HL-60 (cell line): Measurements from ENCODE around the gene ARHGAP26.

Source experiments
- DNase-seq, 2 experiments: peaks; one replicate each; pipeline ENCODE4 v3.0.0-alpha.2; 2010 to 2020; ENCODE audit warnings: low read depth in 1 of 2, low spot score in 1 of 2
- H3K27ac ChIP-seq: fragments of 250-450 bp; sonication (Bioruptor Pico); replicated peaks from 2 replicates; pipeline ENCODE4 v1.5.1; 2020; ENCODE audit warnings: mild to moderate bottlenecking, moderate library complexity
- H3K27me3 ChIP-seq: fragments of 250-450 bp; sonication (Bioruptor Pico); 2 replicates; pipeline ENCODE4 v1.5.1; 2021; ENCODE audit warnings: mild to moderate bottlenecking, moderate library complexity; ENCODE audit not compliant: insufficient read depth, poor library complexity, severe bottlenecking
- H3K4me3 ChIP-seq: replicated peaks from 2 replicates; pipeline ENCODE4 v1.5.1; 2011; ENCODE audit warnings: mild to moderate bottlenecking, control low read depth, low read length; ENCODE audit not compliant: insufficient read depth
- GABPA ChIP-seq: IDR thresholded peaks from 2 replicates; pipeline ENCODE4 v1.6.1; 2012; ENCODE audit warnings: low read depth
- POLR2AphosphoS5 ChIP-seq: IDR thresholded peaks from 2 replicates; pipeline ENCODE4 v1.6.1; 2012; ENCODE audit warnings: low read depth
- REST ChIP-seq: IDR thresholded peaks from 2 replicates; pipeline ENCODE4 v1.6.1; 2012; ENCODE audit warnings: low read depth; ENCODE audit not compliant: insufficient replicate concordance
- SPI1 ChIP-seq: IDR thresholded peaks from 2 replicates; pipeline ENCODE4 v1.6.1; 2012; ENCODE audit warnings: low read depth, mild to moderate bottlenecking, borderline replicate concordance
- TF ChIP-seq, protein P1 (sequence below): IDR thresholded peaks from one replicate; pipeline ENCODE4 v1.5.1; 2011; ENCODE audit warnings: low read length, control low read depth, inconsistent platforms; ENCODE audit not compliant: insufficient read depth

Gene ARHGAP26

DNA sequence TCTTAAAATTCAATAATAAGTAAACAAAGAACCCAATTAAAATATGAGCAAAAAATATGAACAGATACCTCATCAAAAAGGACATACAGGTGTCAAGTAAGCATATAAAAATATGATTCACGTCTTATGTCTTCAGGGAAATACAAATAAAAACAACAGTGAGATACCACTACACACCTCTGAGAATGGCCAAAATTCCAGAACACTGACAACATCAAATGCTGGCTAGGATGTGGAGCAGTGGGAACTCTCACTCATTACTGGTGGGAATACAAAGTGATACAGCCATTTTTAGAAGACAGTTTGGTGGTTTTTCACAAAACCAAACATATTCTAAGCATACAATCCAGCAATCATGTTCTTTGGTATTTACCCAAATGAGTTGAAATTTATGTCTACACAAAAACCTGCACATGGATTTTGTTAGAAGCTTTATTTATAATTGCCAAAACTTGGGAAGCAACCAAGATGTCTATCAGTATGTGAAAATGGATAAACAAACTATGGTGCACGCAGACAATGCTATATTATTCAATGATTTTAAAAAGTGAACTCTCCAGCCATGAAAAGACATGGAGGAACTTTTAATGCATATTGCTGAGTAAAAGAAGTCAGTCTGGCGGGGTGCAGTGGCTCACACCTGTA lies 381.0 kb downstream of the ARHGAP26 start:
- H3K4me3 ChIP-seq: no peak overlapping the region
- no peak for DNase-seq
- TF ChIP-seq REST: no peak
- no peak for TF ChIP-seq SPI1
- TF ChIP-seq POLR2AphosphoS5: no peak
- TF ChIP-seq, protein P1, sequence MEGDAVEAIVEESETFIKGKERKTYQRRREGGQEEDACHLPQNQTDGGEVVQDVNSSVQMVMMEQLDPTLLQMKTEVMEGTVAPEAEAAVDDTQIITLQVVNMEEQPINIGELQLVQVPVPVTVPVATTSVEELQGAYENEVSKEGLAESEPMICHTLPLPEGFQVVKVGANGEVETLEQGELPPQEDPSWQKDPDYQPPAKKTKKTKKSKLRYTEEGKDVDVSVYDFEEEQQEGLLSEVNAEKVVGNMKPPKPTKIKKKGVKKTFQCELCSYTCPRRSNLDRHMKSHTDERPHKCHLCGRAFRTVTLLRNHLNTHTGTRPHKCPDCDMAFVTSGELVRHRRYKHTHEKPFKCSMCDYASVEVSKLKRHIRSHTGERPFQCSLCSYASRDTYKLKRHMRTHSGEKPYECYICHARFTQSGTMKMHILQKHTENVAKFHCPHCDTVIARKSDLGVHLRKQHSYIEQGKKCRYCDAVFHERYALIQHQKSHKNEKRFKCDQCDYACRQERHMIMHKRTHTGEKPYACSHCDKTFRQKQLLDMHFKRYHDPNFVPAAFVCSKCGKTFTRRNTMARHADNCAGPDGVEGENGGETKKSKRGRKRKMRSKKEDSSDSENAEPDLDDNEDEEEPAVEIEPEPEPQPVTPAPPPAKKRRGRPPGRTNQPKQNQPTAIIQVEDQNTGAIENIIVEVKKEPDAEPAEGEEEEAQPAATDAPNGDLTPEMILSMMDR: no peak
- TF ChIP-seq GABPA: no peak

GRCh38 chr5:143152445-143152844 lies 382.3 kb downstream of the ARHGAP26 start:
- no peak overlapping the region for H3K4me3 ChIP-seq

More for the DNA sequence above, 381.0 kb downstream of the ARHGAP26 start:
- H3K27ac ChIP-seq: no peak overlapping the region
- H3K27me3 ChIP-seq: no peaks in the 10 kb centered on the region

More at GRCh38 chr5:143152445-143152844, 382.3 kb downstream of the ARHGAP26 start:
- TF ChIP-seq, protein P1: no peak
- TF ChIP-seq SPI1: no peak
- TF ChIP-seq POLR2AphosphoS5: no peak
- no peak for TF ChIP-seq GABPA
- no peak for TF ChIP-seq REST
- no peaks in the 10 kb centered on the region for H3K27me3 ChIP-seq
- H3K27ac ChIP-seq: no peak overlapping the region
- DNase-seq: no peak
